HL-60 (cell line): ENCODE measurements around the gene PA2G4.
A peak's percentile ranks its signal among the peaks of the same experiment; 100 is the strongest.

ENCODE experiments used
- DNase-seq, 2 experiments: peaks; one replicate each; pipeline ENCODE4 v3.0.0-alpha.2; 2010 to 2020; ENCODE audit warnings: low read depth in 1 of 2, low spot score in 1 of 2
- H3K27ac ChIP-seq: fragments of 250-450 bp; sonication (Bioruptor Pico); replicated peaks from 2 replicates; pipeline ENCODE4 v1.5.1; 2020; ENCODE audit warnings: mild to moderate bottlenecking, moderate library complexity
- H3K27me3 ChIP-seq: fragments of 250-450 bp; sonication (Bioruptor Pico); 2 replicates; pipeline ENCODE4 v1.5.1; 2021; ENCODE audit warnings: mild to moderate bottlenecking, moderate library complexity; ENCODE audit not compliant: insufficient read depth, poor library complexity, severe bottlenecking
- H3K4me3 ChIP-seq: replicated peaks from 2 replicates; pipeline ENCODE4 v1.5.1; 2011; ENCODE audit warnings: mild to moderate bottlenecking, control low read depth, low read length; ENCODE audit not compliant: insufficient read depth
- CTCF ChIP-seq: IDR thresholded peaks from one replicate; pipeline ENCODE4 v1.5.1; 2011; ENCODE audit warnings: low read length, control low read depth, inconsistent platforms; ENCODE audit not compliant: insufficient read depth
- GABPA ChIP-seq: IDR thresholded peaks from 2 replicates; pipeline ENCODE4 v1.6.1; 2012; ENCODE audit warnings: low read depth
- POLR2AphosphoS5 ChIP-seq: IDR thresholded peaks from 2 replicates; pipeline ENCODE4 v1.6.1; 2012; ENCODE audit warnings: low read depth
- REST ChIP-seq: IDR thresholded peaks from 2 replicates; pipeline ENCODE4 v1.6.1; 2012; ENCODE audit warnings: low read depth; ENCODE audit not compliant: insufficient replicate concordance
- SPI1 ChIP-seq: IDR thresholded peaks from 2 replicates; pipeline ENCODE4 v1.6.1; 2012; ENCODE audit warnings: low read depth, mild to moderate bottlenecking, borderline replicate concordance

PA2G4 gene

GRCh38 chr12:56104815-56105608 is 653 bp downstream of the PA2G4 start:
- Histone ChIP-seq H3K4me3 (peak overlapping the region; percentile 90), H3K27ac (peak overlapping the region; percentile 97), H3K27me3 (no peaks in the 10 kb centered on the region)
- no peak for TF ChIP-seq SPI1
- TF ChIP-seq REST, result no peak
- no peak for TF ChIP-seq POLR2AphosphoS5
- no peak for TF ChIP-seq CTCF
- no peak for TF ChIP-seq GABPA
- peak in 1 of 2 experiments; percentile 64 for DNase-seq

GRCh38 chr12:56105609-56105902 is 1.2 kb downstream of the PA2G4 start:
- TF ChIP-seq SPI1 (no peak), CTCF (no peak), REST (no peak), GABPA (no peak)
- H3K27me3 ChIP-seq, result no peaks in the 10 kb centered on the region
- peak overlapping the region; percentile 97 for H3K27ac ChIP-seq
- no peak for DNase-seq
- peak overlapping the region; percentile 90 for H3K4me3 ChIP-seq

GRCh38 chr12:56107242-56107641 is 2.9 kb downstream of the PA2G4 start:
- TF ChIP-seq POLR2AphosphoS5 (no peak), GABPA (no peak), REST (no peak), SPI1 (no peak), CTCF (no peak)
- H3K27ac ChIP-seq, result no peak overlapping the region
- no peaks in the 10 kb centered on the region for H3K27me3 ChIP-seq
- no peak for DNase-seq
- H3K4me3 ChIP-seq, result no peak overlapping the region
